HCT116 (cell line): ENCODE measurements around the gene EXOC4. TPM values are rescaled to one million over a fixed set of nuclear protein-coding genes. Genes with fewer than 3 reads are reported as not detected.

Experiments
- ATAC-seq: fragments of 200-7000 bp; cut with Tn5 transposase; 2 replicates; pipeline ENCODE4 v1.9.1; 2020; ENCODE audit warnings: mild to moderate bottlenecking, moderate library complexity
- BruUV-seq: library from RNA; stranded (reverse); fragments of 400-500 nt; replicated peaks from 2 replicates; lab custom pipeline; 2021; lab: Mats Ljungman, UMichigan
- CTCF ChIA-PET: fragments of 300-600 bp; sonication (Branson Sonifier 250); formaldehyde crosslinking; loops from one replicate; lab custom pipeline; 2021; ENCODE audit warnings: antibody characterized with exemption; lab: Charles Lee
- POLR2A ChIA-PET: fragments of 300-600, 350-600 bp; sonication (Branson Sonifier 250); formaldehyde crosslinking; loops from one replicate; lab custom pipeline; 2021; ENCODE audit warnings: antibody characterized with exemption; lab: Charles Lee
- RAD21 ChIA-PET, 2 experiments: fragments of 300-600 bp; sonication (Branson Sonifier 250); formaldehyde crosslinking; loops; one replicate each; lab custom pipeline; 2023; ENCODE audit warnings: low total read pairs in 2 of 2; ENCODE audit not compliant: uncharacterized antibody in 2 of 2, unreplicated experiment in 2 of 2, low non-redundant PET in 1 of 2; lab: Charles Lee
- DNase-seq: peaks from one replicate; pipeline ENCODE4 v3.0.0-alpha.2; 2010; ENCODE audit warnings: low read depth, low spot score
- H2AFZ ChIP-seq: fragments of 200-600 bp; shearing (Covaris generic), sonication (generic); 2 replicates; pipeline ENCODE4 v1.6.1; 2017; ENCODE audit warnings: low read depth, mixed run types, mixed read lengths, antibody characterized with exemption, low read length; ENCODE audit not compliant: poor library complexity, severe bottlenecking
- H3K27ac ChIP-seq: 2 replicates; pipeline ENCODE4 v1.5.1; 2012; ENCODE audit warnings: low read depth, low read length
- H3K27me3 ChIP-seq: fragments of 200-600 bp; sonication (generic); 2 replicates; pipeline ENCODE4 v1.6.1; 2016; ENCODE audit warnings: mixed run types, low read length, mixed read lengths; ENCODE audit not compliant: insufficient read depth
- H3K36me3 ChIP-seq, 2 experiments: fragments of 200-500 bp in 1 of 2; fragments of 200-600 bp in 1 of 2; sonication (Bioruptor generic) in 1 of 2; sonication (generic) in 1 of 2; 2 replicates each; pipeline versions ENCODE4 v1.5.1 to v1.6.1; 2014 to 2016; ENCODE audit warnings: low read length in 2 of 2, inconsistent platforms in 1 of 2, mixed read lengths in 1 of 2, mixed run types in 1 of 2; ENCODE audit not compliant: insufficient read depth in 2 of 2, control insufficient read depth in 1 of 2
- H3K4me1 ChIP-seq, 2 experiments: fragments of 200-600 bp in 1 of 2; sonication (generic) in 1 of 2; 2 replicates each; pipeline versions ENCODE4 v1.5.1 to v1.6.1; 2012 to 2017; ENCODE audit warnings: low read length in 2 of 2, inconsistent platforms in 1 of 2, mild to moderate bottlenecking in 1 of 2, mixed read lengths in 1 of 2, mixed run types in 1 of 2, moderate library complexity in 1 of 2; ENCODE audit not compliant: insufficient read depth in 2 of 2, control insufficient read depth in 1 of 2
- H3K4me2 ChIP-seq: fragments of 200-600 bp; sonication (generic); 2 replicates; pipeline ENCODE4 v1.6.1; 2017; ENCODE audit warnings: mixed run types, low read length, mixed read lengths
- H3K4me3 ChIP-seq, 2 experiments: fragments of 200-600 bp in 1 of 2; sonication (generic) in 1 of 2; replicated peaks in 1 of 2; 2 replicates each; pipeline ENCODE4 v1.5.1; 2011 to 2016; ENCODE audit warnings: low read length in 2 of 2, control low read depth in 1 of 2, low read depth in 1 of 2, mild to moderate bottlenecking in 1 of 2, mixed read lengths in 1 of 2, mixed run types in 1 of 2
- H3K79me2 ChIP-seq: fragments of 200-600 bp; sonication (generic); 2 replicates; pipeline ENCODE4 v1.6.1; 2017; ENCODE audit warnings: mild to moderate bottlenecking, mixed run types, low read length, moderate library complexity, mixed read lengths; ENCODE audit not compliant: insufficient read depth
- H3K9ac ChIP-seq: fragments of 200-600 bp; sonication (generic); 2 replicates; pipeline ENCODE4 v1.6.1; 2016; ENCODE audit warnings: low read length, mixed read lengths
- H3K9me2 ChIP-seq: fragments of 200-600 bp; sonication (generic), shearing (Covaris generic); 2 replicates; pipeline ENCODE4 v1.6.1; 2017; ENCODE audit warnings: mixed run types, mild to moderate bottlenecking, moderate library complexity; ENCODE audit not compliant: insufficient read depth
- H3K9me3 ChIP-seq, 2 experiments: fragments of 200-500 bp in 1 of 2; fragments of 200-600 bp in 1 of 2; sonication (Bioruptor generic) in 1 of 2; sonication (generic) in 1 of 2; 2 replicates each; pipeline ENCODE4 v1.6.1; 2014 to 2017; ENCODE audit warnings: low read length in 2 of 2, mixed read lengths in 2 of 2, inconsistent platforms in 1 of 2, low read depth in 1 of 2, mild to moderate bottlenecking in 1 of 2, mixed run types in 1 of 2, moderate library complexity in 1 of 2; ENCODE audit not compliant: control insufficient read depth in 1 of 2, insufficient read depth in 1 of 2
- H4K20me1 ChIP-seq: fragments of 200-600 bp; sonication (generic), shearing (Covaris generic); 2 replicates; pipeline ENCODE4 v1.6.1; 2017; ENCODE audit warnings: mixed run types, mild to moderate bottlenecking, moderate library complexity; ENCODE audit not compliant: insufficient read depth
- ATF3 ChIP-seq: IDR thresholded peaks from 2 replicates; pipeline ENCODE4 v1.6.1; 2012
- CEBPB ChIP-seq: IDR thresholded peaks from 2 replicates; pipeline ENCODE4 v1.6.1; 2012; ENCODE audit warnings: low read depth
- EGR1 ChIP-seq: IDR thresholded peaks from 2 replicates; pipeline ENCODE4 v1.6.1; 2012; ENCODE audit warnings: low read depth
- ELF1 ChIP-seq: IDR thresholded peaks from 2 replicates; pipeline ENCODE4 v1.6.1; 2012; ENCODE audit warnings: low read depth, borderline replicate concordance
- MAX ChIP-seq: IDR thresholded peaks from 2 replicates; pipeline ENCODE4 v1.6.1; 2012
- POLR2AphosphoS5 ChIP-seq: IDR thresholded peaks from 2 replicates; pipeline ENCODE4 v1.6.1; 2011; ENCODE audit warnings: mild to moderate bottlenecking, low read depth, low read length, moderate library complexity
- SIN3A ChIP-seq: IDR thresholded peaks from 2 replicates; pipeline ENCODE4 v1.6.1; 2012; ENCODE audit warnings: low read depth
- SP1 ChIP-seq: IDR thresholded peaks from 2 replicates; pipeline ENCODE4 v1.6.1; 2012; ENCODE audit warnings: low read depth
- SRF ChIP-seq: IDR thresholded peaks from 2 replicates; pipeline ENCODE4 v1.6.1; 2012; ENCODE audit warnings: low read depth
- YY1 ChIP-seq: IDR thresholded peaks from 2 replicates; pipeline ENCODE4 v1.6.1; 2011; ENCODE audit warnings: low read length, low read depth, moderate library complexity, mild to moderate bottlenecking; ENCODE audit not compliant: insufficient replicate concordance; ENCODE audit errors: extremely low read depth
- ZFX ChIP-seq: fragments of 450-650 bp; IDR thresholded peaks from 2 replicates; pipeline ENCODE4 v1.6.1; 2017
- ZNF274 ChIP-seq: fragments of 200-500 bp; sonication (Bioruptor generic); IDR thresholded peaks from 2 replicates; pipeline ENCODE4 v1.6.1; 2014; ENCODE audit warnings: mild to moderate bottlenecking, low read depth, low read length, inconsistent platforms
- intact Hi-C: fragments of 100-400 bp; cut with micrococcal nuclease; formaldehyde crosslinking; loops from 2 replicates; pipeline ENCODE4 v1.10.0; 2022
- total RNA-seq: library from RNA; stranded (reverse); gene quantifications from one replicate; pipeline ENCODE4 v1.2.1, GENCODE V29; 2021; ENCODE audit not compliant: unreplicated experiment

The EXOC4 gene
- total RNA-seq, 1 experiment from 2014 or later: 40.3 TPM

- Histone ChIP-seq H3K36me3 (no peaks in the 10 kb centered on the region), H3K9me2 (no peaks in the 10 kb centered on the region), H3K27me3 (no peaks in the 10 kb centered on the region), H3K4me3 (no peak overlapping the region), H3K4me2 (no peak overlapping the region), H4K20me1 (no peaks in the 10 kb centered on the region), H3K27ac (no peak overlapping the region), H3K4me1 (no peaks in the 10 kb centered on the region), H3K9ac (no peak overlapping the region), H2AFZ (no peak overlapping the region), H3K79me2 (no peaks in the 10 kb centered on the region), H3K9me3 (no peaks in the 10 kb centered on the region)
- ChIA-PET CTCF (no interaction called here), POLR2A (no interaction called here), RAD21 (no interaction called here)
- TF ChIP-seq ATF3: no peak
- no peak for DNase-seq
- intact Hi-C loops: no loop called here
- no peak for ATAC-seq
- no TSS peak for BruUV-seq
These were observed 297.3 kb downstream of the EXOC4 start for GRCh38 chr7:133550145-133550544.

- ChIA-PET POLR2A (no interaction called here), CTCF (no interaction called here), RAD21 (no interaction called here)
- H3K79me2 ChIP-seq: no peaks in the 10 kb centered on the region
- DNase-seq: no peak
- no peaks in the 10 kb centered on the region for H3K9me3 ChIP-seq
- H3K27me3 ChIP-seq: no peaks in the 10 kb centered on the region
- no peak overlapping the region for H3K4me3 ChIP-seq
- no peak overlapping the region for H2AFZ ChIP-seq
- H3K4me2 ChIP-seq: no peak overlapping the region
- no peaks in the 10 kb centered on the region for H3K36me3 ChIP-seq
- intact Hi-C loops: no loop called here
- H3K9me2 ChIP-seq: no peaks in the 10 kb centered on the region
- no peak overlapping the region for H3K9ac ChIP-seq
- BruUV-seq: no TSS peak
- H3K27ac ChIP-seq: no peak overlapping the region
- no peak for TF ChIP-seq SP1
- TF ChIP-seq ZFX: no peak
- ATAC-seq: no peak
- no peaks in the 10 kb centered on the region for H3K4me1 ChIP-seq
- H4K20me1 ChIP-seq: no peaks in the 10 kb centered on the region
These were observed 297.9 kb downstream of the EXOC4 start for GRCh38 chr7:133550811-133551210.

GRCh38 chr7:133551466-133551865, 298.6 kb downstream of the EXOC4 start:
- H3K9ac ChIP-seq: no peak overlapping the region
- H2AFZ ChIP-seq: no peak overlapping the region
- no TSS peak for BruUV-seq
- H4K20me1 ChIP-seq: no peaks in the 10 kb centered on the region
- ChIA-PET POLR2A (no interaction called here), CTCF (no interaction called here), RAD21 (no interaction called here)
- no peaks in the 10 kb centered on the region for H3K79me2 ChIP-seq
- H3K27me3 ChIP-seq: no peaks in the 10 kb centered on the region
- H3K9me2 ChIP-seq: no peaks in the 10 kb centered on the region
- H3K4me1 ChIP-seq: no peaks in the 10 kb centered on the region
- no peak overlapping the region for H3K4me3 ChIP-seq
- ATAC-seq (no peak), DNase-seq (no peak)
- no peak overlapping the region for H3K27ac ChIP-seq
- no peak overlapping the region for H3K4me2 ChIP-seq
- H3K36me3 ChIP-seq: no peaks in the 10 kb centered on the region
- intact Hi-C loops: no loop called here
- no peaks in the 10 kb centered on the region for H3K9me3 ChIP-seq
- TF ChIP-seq ZFX: no peak
- TF ChIP-seq EGR1: no peak
- TF ChIP-seq CEBPB: no peak
- TF ChIP-seq ZNF274: no peak
- no peak for TF ChIP-seq SRF
- no peak for TF ChIP-seq YY1
- TF ChIP-seq ELF1: no peak
- TF ChIP-seq MAX: no peak
- TF ChIP-seq SIN3A: no peak
- TF ChIP-seq POLR2AphosphoS5: no peak
